HL-60 (cell line): ENCODE results near the gene CDH20.

Experiments used
- DNase-seq, 2 experiments: peaks; one replicate each; pipeline ENCODE4 v3.0.0-alpha.2; 2010 to 2020; ENCODE audit warnings: low read depth in 1 of 2, low spot score in 1 of 2
- H3K27ac ChIP-seq: fragments of 250-450 bp; sonication (Bioruptor Pico); replicated peaks from 2 replicates; pipeline ENCODE4 v1.5.1; 2020; ENCODE audit warnings: mild to moderate bottlenecking, moderate library complexity
- H3K27me3 ChIP-seq: fragments of 250-450 bp; sonication (Bioruptor Pico); 2 replicates; pipeline ENCODE4 v1.5.1; 2021; ENCODE audit warnings: mild to moderate bottlenecking, moderate library complexity; ENCODE audit not compliant: insufficient read depth, poor library complexity, severe bottlenecking
- H3K4me3 ChIP-seq: replicated peaks from 2 replicates; pipeline ENCODE4 v1.5.1; 2011; ENCODE audit warnings: mild to moderate bottlenecking, control low read depth, low read length; ENCODE audit not compliant: insufficient read depth
- GABPA ChIP-seq: IDR thresholded peaks from 2 replicates; pipeline ENCODE4 v1.6.1; 2012; ENCODE audit warnings: low read depth
- POLR2AphosphoS5 ChIP-seq: IDR thresholded peaks from 2 replicates; pipeline ENCODE4 v1.6.1; 2012; ENCODE audit warnings: low read depth
- SPI1 ChIP-seq: IDR thresholded peaks from 2 replicates; pipeline ENCODE4 v1.6.1; 2012; ENCODE audit warnings: low read depth, mild to moderate bottlenecking, borderline replicate concordance
- TF ChIP-seq, protein P1 (sequence below): IDR thresholded peaks from one replicate; pipeline ENCODE4 v1.5.1; 2011; ENCODE audit warnings: low read length, control low read depth, inconsistent platforms; ENCODE audit not compliant: insufficient read depth
- TF ChIP-seq, protein P2 (sequence below): IDR thresholded peaks from 2 replicates; pipeline ENCODE4 v1.6.1; 2012; ENCODE audit warnings: low read depth; ENCODE audit not compliant: insufficient replicate concordance

Gene CDH20

DNA sequence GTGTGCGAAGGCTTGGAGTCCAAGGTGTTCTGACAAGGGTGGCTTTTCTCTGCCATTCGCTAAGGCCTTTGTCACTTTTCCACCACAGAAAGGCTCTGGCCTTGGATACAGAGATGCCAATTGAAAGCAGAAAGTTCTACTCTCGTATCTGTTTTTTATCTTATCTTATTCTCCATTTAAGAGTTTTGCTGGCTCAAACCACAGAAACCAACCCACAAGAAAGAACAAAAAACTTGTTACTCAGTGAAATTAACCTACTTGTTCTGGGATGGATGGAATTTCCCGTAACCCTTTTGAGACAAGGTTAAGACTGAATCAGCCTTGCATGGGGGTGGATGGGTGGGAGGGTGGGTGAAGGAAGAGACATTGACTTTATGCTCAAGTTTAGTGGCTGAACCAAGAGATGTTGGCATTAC, 221.7 kb downstream of the CDH20 start:
- DNase-seq: no peak
- TF ChIP-seq POLR2AphosphoS5 (no peak), SPI1 (no peak), GABPA (no peak)
- TF ChIP-seq, protein P1, sequence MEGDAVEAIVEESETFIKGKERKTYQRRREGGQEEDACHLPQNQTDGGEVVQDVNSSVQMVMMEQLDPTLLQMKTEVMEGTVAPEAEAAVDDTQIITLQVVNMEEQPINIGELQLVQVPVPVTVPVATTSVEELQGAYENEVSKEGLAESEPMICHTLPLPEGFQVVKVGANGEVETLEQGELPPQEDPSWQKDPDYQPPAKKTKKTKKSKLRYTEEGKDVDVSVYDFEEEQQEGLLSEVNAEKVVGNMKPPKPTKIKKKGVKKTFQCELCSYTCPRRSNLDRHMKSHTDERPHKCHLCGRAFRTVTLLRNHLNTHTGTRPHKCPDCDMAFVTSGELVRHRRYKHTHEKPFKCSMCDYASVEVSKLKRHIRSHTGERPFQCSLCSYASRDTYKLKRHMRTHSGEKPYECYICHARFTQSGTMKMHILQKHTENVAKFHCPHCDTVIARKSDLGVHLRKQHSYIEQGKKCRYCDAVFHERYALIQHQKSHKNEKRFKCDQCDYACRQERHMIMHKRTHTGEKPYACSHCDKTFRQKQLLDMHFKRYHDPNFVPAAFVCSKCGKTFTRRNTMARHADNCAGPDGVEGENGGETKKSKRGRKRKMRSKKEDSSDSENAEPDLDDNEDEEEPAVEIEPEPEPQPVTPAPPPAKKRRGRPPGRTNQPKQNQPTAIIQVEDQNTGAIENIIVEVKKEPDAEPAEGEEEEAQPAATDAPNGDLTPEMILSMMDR: no peak
- TF ChIP-seq, protein P2, sequence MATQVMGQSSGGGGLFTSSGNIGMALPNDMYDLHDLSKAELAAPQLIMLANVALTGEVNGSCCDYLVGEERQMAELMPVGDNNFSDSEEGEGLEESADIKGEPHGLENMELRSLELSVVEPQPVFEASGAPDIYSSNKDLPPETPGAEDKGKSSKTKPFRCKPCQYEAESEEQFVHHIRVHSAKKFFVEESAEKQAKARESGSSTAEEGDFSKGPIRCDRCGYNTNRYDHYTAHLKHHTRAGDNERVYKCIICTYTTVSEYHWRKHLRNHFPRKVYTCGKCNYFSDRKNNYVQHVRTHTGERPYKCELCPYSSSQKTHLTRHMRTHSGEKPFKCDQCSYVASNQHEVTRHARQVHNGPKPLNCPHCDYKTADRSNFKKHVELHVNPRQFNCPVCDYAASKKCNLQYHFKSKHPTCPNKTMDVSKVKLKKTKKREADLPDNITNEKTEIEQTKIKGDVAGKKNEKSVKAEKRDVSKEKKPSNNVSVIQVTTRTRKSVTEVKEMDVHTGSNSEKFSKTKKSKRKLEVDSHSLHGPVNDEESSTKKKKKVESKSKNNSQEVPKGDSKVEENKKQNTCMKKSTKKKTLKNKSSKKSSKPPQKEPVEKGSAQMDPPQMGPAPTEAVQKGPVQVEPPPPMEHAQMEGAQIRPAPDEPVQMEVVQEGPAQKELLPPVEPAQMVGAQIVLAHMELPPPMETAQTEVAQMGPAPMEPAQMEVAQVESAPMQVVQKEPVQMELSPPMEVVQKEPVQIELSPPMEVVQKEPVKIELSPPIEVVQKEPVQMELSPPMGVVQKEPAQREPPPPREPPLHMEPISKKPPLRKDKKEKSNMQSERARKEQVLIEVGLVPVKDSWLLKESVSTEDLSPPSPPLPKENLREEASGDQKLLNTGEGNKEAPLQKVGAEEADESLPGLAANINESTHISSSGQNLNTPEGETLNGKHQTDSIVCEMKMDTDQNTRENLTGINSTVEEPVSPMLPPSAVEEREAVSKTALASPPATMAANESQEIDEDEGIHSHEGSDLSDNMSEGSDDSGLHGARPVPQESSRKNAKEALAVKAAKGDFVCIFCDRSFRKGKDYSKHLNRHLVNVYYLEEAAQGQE: no peak
- H3K27me3 ChIP-seq: no peaks in the 10 kb centered on the region
- no peak overlapping the region for H3K27ac ChIP-seq
- no peak overlapping the region for H3K4me3 ChIP-seq

DNA sequence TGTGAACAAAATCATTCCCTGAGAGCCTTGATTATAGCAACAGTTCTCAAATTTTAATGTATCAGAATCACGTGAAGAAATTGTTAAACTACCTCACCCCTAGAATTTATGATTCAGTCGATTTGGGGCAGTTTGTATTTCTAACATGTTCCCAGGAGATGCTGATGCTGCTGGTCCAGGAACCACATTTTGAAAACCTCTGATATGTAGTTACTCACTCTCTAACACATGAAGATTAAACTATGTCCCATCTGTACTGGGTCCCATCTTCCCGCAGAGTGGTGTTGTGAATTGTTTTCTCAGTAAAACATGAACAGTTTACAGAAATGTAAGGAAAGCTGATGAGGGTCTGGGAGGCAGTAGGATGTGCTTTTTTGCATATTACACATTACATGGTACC, 223.1 kb downstream of the CDH20 start:
- Histone ChIP-seq H3K4me3 (no peak overlapping the region), H3K27ac (no peak overlapping the region), H3K27me3 (no peaks in the 10 kb centered on the region)
- TF ChIP-seq GABPA: no peak
- no peak for DNase-seq

GRCh38 chr18:61556862-61557261, 223.6 kb downstream of the CDH20 start:
- H3K4me3 ChIP-seq: no peak overlapping the region
- no peaks in the 10 kb centered on the region for H3K27me3 ChIP-seq
- no peak for TF ChIP-seq GABPA
- TF ChIP-seq, protein P1: no peak
- TF ChIP-seq POLR2AphosphoS5: no peak
- TF ChIP-seq, protein P2: no peak
- TF ChIP-seq SPI1: no peak
- H3K27ac ChIP-seq: no peak overlapping the region
- no peak for DNase-seq

DNA sequence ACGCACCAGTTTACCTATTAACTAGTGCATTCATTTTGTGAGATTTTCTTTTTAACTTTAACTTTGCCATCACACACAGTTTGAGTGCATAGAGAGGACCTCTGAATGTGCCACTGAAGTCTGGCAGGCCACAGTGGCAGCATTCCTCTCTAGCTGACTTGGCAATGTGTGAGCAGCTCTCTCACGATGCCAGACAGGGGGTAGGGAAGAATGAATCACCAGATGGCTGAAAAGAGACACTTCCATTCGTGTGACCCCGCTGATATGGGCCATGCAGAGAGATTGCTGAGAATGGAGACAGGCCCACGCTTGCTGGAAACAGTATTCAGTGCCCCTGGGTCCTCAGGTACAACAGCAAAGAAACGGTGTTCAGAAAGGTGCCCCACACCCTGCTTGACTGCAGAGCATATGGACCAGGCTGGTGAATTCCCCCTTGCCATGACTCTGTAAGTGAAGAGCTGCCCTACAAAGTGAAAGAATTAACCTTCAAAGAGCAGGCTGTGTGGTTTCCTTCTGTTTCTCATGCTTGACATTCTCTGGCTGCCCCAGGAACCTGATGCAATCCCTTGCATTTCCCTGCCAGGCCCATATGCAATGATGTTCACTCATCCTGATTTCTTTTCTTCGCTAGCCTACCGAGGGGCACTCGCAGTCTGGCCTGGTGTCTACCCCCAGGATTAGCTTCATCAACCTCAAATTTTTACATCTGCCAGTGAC, 236.1 kb downstream of the CDH20 start:
- TF ChIP-seq SPI1 (no peak), GABPA (no peak), POLR2AphosphoS5 (no peak)
- TF ChIP-seq, protein P1: no peak
- TF ChIP-seq, protein P2: no peak
- no peak overlapping the region for H3K27ac ChIP-seq
- no peak for DNase-seq
- H3K4me3 ChIP-seq: no peak overlapping the region
- no peaks in the 10 kb centered on the region for H3K27me3 ChIP-seq
